ENCODE data around the gene GFRA4. TPM values are rescaled to one million over a fixed set of nuclear protein-coding genes. Genes with fewer than 3 reads are reported as not detected.

Gene GFRA4
- total and polyA plus RNA-seq, 10 donors: not detected

DNA sequence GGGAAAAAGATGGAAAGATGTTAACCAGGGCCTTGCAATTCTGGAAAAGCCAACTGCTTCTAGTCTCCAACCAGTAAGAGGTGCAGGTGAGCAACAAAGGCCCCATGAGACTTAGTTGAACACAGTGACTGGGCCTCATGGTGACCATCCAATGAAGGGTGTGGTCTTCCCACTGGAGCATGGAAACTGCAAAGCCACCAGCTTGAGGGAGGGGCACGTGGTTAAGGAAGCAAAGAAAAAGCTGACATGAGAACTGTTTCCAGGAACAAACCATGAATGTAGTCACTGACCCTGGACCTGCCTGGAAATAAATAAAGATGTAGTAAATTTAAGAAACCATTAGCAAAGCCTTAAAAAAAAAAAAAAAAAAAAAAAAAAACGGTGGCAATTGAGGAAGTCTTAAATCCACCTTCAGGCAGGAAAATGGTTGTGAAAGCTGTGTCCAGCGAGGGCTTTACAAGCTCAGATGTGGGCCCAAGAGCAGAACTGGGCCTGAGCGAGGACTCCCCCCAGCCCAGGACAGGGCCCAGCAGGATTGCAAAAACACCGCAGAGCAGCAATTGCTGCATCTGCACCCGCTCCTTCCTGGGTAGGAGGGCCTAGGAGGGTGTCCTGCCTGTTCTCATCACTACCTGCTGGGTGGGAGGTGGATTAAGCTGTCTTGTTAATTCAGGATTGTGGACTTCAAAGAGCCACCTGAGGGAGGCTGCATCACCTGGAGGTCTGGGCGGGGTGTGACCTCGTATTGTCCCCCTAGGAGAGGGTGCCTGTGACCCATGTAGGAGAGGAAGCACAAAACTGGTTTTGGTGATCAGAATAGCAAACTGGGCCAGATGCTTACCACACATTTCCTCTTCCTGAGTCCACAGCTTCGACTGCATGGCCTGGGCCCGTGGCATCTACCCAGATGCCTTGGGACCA is 10.3 kb downstream of the GFRA4 start:
- peaks cover 0 to 18% (median 0%) of the 10 kb centered on the region in 8 donors for H3K9me3 ChIP-seq
- H3K4me3 ChIP-seq: no peak overlapping the region
- H3K27me3 ChIP-seq (replicated peaks in 1 of 7): peaks cover 0 to 9% (median 0%) of the 10 kb centered on the region in 7 donors
- TF ChIP-seq, protein P1, sequence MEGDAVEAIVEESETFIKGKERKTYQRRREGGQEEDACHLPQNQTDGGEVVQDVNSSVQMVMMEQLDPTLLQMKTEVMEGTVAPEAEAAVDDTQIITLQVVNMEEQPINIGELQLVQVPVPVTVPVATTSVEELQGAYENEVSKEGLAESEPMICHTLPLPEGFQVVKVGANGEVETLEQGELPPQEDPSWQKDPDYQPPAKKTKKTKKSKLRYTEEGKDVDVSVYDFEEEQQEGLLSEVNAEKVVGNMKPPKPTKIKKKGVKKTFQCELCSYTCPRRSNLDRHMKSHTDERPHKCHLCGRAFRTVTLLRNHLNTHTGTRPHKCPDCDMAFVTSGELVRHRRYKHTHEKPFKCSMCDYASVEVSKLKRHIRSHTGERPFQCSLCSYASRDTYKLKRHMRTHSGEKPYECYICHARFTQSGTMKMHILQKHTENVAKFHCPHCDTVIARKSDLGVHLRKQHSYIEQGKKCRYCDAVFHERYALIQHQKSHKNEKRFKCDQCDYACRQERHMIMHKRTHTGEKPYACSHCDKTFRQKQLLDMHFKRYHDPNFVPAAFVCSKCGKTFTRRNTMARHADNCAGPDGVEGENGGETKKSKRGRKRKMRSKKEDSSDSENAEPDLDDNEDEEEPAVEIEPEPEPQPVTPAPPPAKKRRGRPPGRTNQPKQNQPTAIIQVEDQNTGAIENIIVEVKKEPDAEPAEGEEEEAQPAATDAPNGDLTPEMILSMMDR (IDR thresholded peaks at IDR 0.05 in 8 of 11, conservative IDR thresholded peaks at IDR 0.05 in 3 of 11): no peak
- TF ChIP-seq POLR2A (IDR thresholded peaks at IDR 0.05) (no peak), POLR2AphosphoS5 (IDR thresholded peaks at IDR 0.05) (no peak)
- intact Hi-C loops (cut with DNase I; ENCODE audit: low total_unique reads): no loop called here
- WGBS, 5 donors: 42 to 61% (median 51%) methylated on average over 10 of the region's 10 CpGs
- H3K4me1 ChIP-seq: peaks cover 0 to 7% (median 0%) of the 10 kb centered on the region in 6 donors
- H3K27ac ChIP-seq: peak overlapping the region in 3 of 8 donors; percentile 24 to 38 (median 34)
- peaks cover 0 to 33% (median 19%) of the 10 kb centered on the region in 6 donors for H3K36me3 ChIP-seq
- DNase-seq: no peak

DNA sequence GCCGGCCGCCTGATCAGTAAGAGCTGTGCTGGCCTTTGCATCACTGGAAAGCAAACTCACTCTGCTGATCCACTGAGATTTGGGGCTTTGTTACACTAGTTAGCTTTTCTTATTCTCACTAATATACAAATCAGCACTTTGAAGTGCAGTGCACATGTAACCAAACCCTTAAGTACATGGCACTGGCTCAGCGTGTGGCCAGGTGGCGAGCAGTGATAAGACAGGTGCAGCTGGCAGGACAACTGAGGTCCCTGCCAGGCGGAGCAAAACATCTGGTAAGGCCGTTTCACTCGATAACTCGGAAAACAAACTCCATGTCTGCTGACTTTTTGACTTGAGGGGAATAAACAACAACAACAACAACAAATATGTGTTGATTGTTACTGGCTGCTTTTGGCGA is 11.0 kb downstream of the GFRA4 start:
- peaks cover 0 to 7% (median 0%) of the 10 kb centered on the region in 6 donors for H3K4me1 ChIP-seq
- TF ChIP-seq POLR2AphosphoS5 (IDR thresholded peaks at IDR 0.05) (no peak), POLR2A (IDR thresholded peaks at IDR 0.05) (no peak)
- TF ChIP-seq, protein P1 (IDR thresholded peaks at IDR 0.05 in 8 of 11, conservative IDR thresholded peaks at IDR 0.05 in 3 of 11): no peak

DNA sequence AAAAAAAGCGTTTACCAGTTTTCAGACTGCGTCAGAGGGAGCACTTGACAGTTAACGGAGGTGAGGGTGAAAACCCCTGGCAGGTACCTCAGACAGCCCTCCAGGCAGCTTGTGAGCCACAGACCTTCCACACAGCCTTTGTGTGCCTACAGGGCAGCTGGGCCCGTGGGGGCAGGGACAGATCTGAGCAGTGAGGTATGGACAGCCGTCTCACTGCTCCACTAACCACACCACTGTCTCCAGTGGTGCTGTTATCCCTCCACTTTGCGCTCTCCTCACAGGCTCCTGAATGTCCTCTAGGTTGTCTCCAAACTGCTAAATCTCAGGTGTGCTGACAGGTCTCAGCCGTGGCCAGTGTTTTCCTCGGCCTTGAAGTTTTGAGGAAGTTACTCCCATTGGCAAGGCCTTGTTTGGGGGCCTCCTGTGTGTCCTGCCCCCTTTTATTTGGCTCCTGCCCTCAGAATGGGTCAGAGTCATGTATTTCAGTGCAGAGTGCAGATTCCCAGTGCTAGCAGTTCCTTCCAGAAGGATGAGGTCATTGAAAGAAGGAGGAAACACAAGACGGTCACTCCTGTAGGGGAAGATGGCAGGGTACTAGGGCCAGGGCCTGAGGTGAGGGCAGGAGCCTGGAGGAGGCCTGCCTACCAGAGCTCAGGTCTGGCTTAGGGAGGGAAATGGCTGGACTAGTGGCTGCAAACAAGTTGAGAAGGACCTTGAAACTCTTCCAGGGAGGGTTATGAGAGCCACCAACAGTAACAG is 11.8 kb downstream of the GFRA4 start:
- DNase-seq: no peak
- intact Hi-C loops (cut with DNase I; ENCODE audit: low total_unique reads): no loop called here
- Histone ChIP-seq H3K27ac (no peak overlapping the region), H3K4me3 (no peak overlapping the region), H3K27me3 (replicated peaks in 1 of 7) (no peaks in the 10 kb centered on the region), H3K4me1 (peaks cover 0 to 7% (median 0%) of the 10 kb centered on the region in 6 donors), H3K9me3 (peaks cover 0 to 18% (median 0%) of the 10 kb centered on the region in 8 donors), H3K36me3 (peaks cover 0 to 49% (median 31%) of the 10 kb centered on the region in 6 donors)
- TF ChIP-seq POLR2A (IDR thresholded peaks at IDR 0.05) (no peak), POLR2AphosphoS5 (IDR thresholded peaks at IDR 0.05) (no peak)
- TF ChIP-seq, protein P1 (IDR thresholded peaks at IDR 0.05 in 8 of 11, conservative IDR thresholded peaks at IDR 0.05 in 3 of 11): no peak
- 71 to 81% (median 76%) methylated on average over 9 of the region's 9 CpGs for WGBS, 5 donors

More for the DNA sequence above, 11.0 kb downstream of the GFRA4 start:
- WGBS, 5 donors: 91 to 95% (median 95%) methylated on average over 7 to 9 of the region's 9 CpGs
- peaks cover 0 to 18% (median 0%) of the 10 kb centered on the region in 8 donors for H3K9me3 ChIP-seq
- no peak overlapping the region for H3K27ac ChIP-seq
- H3K36me3 ChIP-seq: peaks cover 0 to 41% (median 24%) of the 10 kb centered on the region in 6 donors
- no peak for DNase-seq
- intact Hi-C loops (cut with DNase I; ENCODE audit: low total_unique reads): no loop called here
- H3K27me3 ChIP-seq (replicated peaks in 1 of 7): peaks cover 0 to 1% (median 0%) of the 10 kb centered on the region in 7 donors
- no peak overlapping the region for H3K4me3 ChIP-seq

All from spleen (tissue), 11 donors.